Gastroesophageal sphincter (tissue), 4 donors: ENCODE measurements around the gene CKAP2. TPM values are rescaled to one million over a fixed set of nuclear protein-coding genes. Genes with fewer than 3 reads are reported as not detected.
A peak's percentile ranks its signal among the peaks of the same experiment; 100 is the strongest.

Experiments
- ATAC-seq: fragments of 150-250 bp; one replicate; pipeline ENCODE4 v1.9.1; 2016; ENCODE audit warnings: mild to moderate bottlenecking, moderate library complexity
- H3K27ac ChIP-seq, 4 donors: fragments of 200-600 bp; sonication (generic) in 3 of 4; 1 replicate in 3 of 4; 2 replicates in 1 of 4; pipeline ENCODE4 v1.5.1; 2016 to 2019
- H3K27me3 ChIP-seq: fragments of 200-600 bp; sonication (generic); one replicate; pipeline ENCODE4 v1.5.1; 2019
- H3K36me3 ChIP-seq, 2 donors: fragments of 200-600 bp; sonication (generic); one replicate each; pipeline ENCODE4 v1.5.1; 2019; ENCODE audit warnings: control low read depth in 1 of 2
- H3K4me1 ChIP-seq, 3 donors: fragments of 200-600 bp; sonication (generic); 1 replicate in 2 of 3; 2 replicates in 1 of 3; pipeline ENCODE4 v1.5.1; 2016 to 2019; ENCODE audit warnings: control low read depth in 2 of 3
- H3K4me3 ChIP-seq, 2 donors: fragments of 200-600 bp; sonication (generic); one replicate each; pipeline ENCODE4 v1.5.1; 2019; ENCODE audit warnings: mild to moderate bottlenecking in 1 of 2, moderate library complexity in 1 of 2
- H3K9me3 ChIP-seq, 3 donors: fragments of 200-600 bp; sonication (generic); one replicate each; pipeline ENCODE4 v1.5.1; 2017 to 2019; ENCODE audit warnings: control low read depth in 2 of 3
- EP300 ChIP-seq: sonication (generic); formaldehyde crosslinking; IDR thresholded peaks from one replicate; pipeline ENCODE4 v1.6.1; 2017; ENCODE audit warnings: antibody characterized with exemption, mild to moderate bottlenecking
- POLR2A ChIP-seq, 2 donors: fragments of 450-650 bp; IDR thresholded peaks; one replicate each; pipeline ENCODE4 v1.6.1; 2017; ENCODE audit warnings: antibody characterized with exemption in 2 of 2, mild to moderate bottlenecking in 2 of 2, moderate library complexity in 1 of 2
- POLR2AphosphoS5 ChIP-seq: sonication (generic); formaldehyde crosslinking; IDR thresholded peaks from one replicate; pipeline ENCODE4 v1.6.1; 2017; ENCODE audit warnings: antibody characterized with exemption
- WGBS, 2 donors: methylation state at CpG; one replicate each; pipeline ENCODE4 v1.1.5; 2018; ENCODE audit warnings: low coverage in 1 of 2; 5-methylcytosine and 5-hydroxymethylcytosine counted together
- total RNA-seq, 4 donors: library from RNA; depleted of rRNA; stranded (reverse); fragments of >200 nt; gene quantifications; one replicate each; pipeline ENCODE4 v1.1.0, GENCODE V29; 2016
- TF ChIP-seq, protein P1 (sequence below), 4 experiments: fragments of 200-600 bp in 2 of 4; fragments of 450-650 bp in 2 of 4; sonication (generic) in 1 of 4; IDR thresholded peaks; one replicate each; pipeline ENCODE4 v1.5.1; 2017 to 2019; ENCODE audit warnings: antibody characterized with exemption in 4 of 4, mild to moderate bottlenecking in 2 of 4, moderate library complexity in 2 of 4

Gene CKAP2
- total RNA-seq, 4 donors from 2014 or later = 3.9 to 8.0 (median 5.3) TPM

DNA sequence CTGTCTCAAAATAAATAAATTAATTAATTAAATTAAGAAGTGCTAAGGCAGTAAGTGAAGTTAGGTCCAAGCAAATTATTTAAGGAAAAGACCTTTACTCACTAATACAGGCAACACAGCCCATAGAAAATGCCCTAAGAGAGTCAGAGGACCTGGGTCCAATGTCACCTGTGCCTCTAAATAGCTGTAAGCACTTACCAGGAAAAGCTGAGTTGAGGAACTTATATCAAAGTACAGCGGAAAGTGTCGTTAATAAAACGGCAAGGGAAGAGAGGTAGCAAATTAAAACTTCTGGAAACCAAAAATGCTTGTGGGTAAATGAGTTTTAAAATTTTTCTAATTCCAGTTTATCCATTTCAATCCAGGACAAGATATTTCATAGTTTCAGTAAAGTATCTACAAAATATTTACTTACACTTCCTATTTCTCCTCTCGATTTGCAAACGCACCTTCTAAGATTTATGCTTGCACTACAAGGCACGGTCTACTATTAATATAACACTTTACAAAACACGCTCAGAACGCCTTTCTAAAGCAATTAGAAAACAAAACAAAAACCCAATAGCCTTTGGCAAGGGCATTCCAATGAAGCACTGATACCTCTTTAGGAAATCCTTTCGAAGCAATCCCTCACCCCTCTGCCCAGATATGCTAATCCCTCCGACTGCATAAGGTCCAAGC lies 5.8 kb upstream of the CKAP2 start:
- 30 to 51% methylated on average over 7 to 10 of the region's 10 CpGs for WGBS, 2 donors
- TF ChIP-seq, protein P1, sequence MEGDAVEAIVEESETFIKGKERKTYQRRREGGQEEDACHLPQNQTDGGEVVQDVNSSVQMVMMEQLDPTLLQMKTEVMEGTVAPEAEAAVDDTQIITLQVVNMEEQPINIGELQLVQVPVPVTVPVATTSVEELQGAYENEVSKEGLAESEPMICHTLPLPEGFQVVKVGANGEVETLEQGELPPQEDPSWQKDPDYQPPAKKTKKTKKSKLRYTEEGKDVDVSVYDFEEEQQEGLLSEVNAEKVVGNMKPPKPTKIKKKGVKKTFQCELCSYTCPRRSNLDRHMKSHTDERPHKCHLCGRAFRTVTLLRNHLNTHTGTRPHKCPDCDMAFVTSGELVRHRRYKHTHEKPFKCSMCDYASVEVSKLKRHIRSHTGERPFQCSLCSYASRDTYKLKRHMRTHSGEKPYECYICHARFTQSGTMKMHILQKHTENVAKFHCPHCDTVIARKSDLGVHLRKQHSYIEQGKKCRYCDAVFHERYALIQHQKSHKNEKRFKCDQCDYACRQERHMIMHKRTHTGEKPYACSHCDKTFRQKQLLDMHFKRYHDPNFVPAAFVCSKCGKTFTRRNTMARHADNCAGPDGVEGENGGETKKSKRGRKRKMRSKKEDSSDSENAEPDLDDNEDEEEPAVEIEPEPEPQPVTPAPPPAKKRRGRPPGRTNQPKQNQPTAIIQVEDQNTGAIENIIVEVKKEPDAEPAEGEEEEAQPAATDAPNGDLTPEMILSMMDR (IDR thresholded peaks at IDR 0.05) = no peak
- TF ChIP-seq POLR2A (IDR thresholded peaks at IDR 0.05) (no peak), EP300 (no peak), POLR2AphosphoS5 (no peak)
- H3K36me3 ChIP-seq = peaks cover 0 to 12% of the 10 kb centered on the region in 2 donors
- peaks cover 0 to 43% (median 13%) of the 10 kb centered on the region in 3 donors for H3K4me1 ChIP-seq
- no peak for ATAC-seq
- peak overlapping the region; percentile 76 to 94 (median 94) for H3K27ac ChIP-seq
- H3K4me3 ChIP-seq = peak overlapping the region; percentile 78 to 98
- H3K9me3 ChIP-seq = no peaks in the 10 kb centered on the region
- no peaks in the 10 kb centered on the region for H3K27me3 ChIP-seq

DNA sequence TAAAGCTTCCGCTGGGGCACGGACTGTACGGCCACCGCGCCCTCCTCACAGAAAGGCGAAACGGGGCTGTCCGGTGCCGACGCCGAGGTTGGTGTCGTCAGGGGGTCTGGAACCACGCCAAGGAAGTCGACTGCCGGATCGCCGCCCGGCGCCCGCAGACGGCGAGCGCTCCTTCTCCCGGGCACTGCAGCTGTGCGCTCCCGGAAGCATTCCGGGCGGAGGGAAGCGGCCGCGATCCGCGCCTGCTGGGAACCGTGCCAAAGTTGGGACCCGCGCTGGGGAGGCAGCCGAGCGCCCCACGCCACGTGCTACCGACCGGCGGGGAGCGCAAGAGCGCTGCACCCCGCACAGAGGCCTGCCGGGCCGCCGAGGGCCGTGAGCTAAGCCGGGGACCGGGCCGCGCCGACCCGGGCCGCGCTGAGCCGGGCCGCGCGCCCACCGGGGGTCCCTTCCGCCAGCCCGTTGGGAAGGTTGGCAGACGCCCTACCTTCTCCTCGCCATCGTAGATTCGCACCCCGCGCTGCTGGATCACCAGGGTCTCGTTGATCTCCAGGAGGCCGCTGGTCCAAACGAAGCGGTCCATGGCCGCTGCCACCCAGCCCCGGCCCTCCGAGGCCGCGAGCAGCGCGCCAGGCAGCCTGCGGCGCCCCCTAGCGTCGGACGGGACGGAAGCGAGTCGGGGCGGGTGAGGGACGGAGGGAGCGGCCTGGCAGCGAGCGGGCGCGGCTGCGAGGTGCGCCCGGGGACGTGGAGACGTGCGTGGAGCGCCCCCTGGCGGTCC lies 5.1 kb upstream of the CKAP2 start, which contains the start of gene VPS36:
TSS of gene VPS36 (minus strand) at position 623 of the 781 bp plus-strand sequence. CDS start at position 583, 40 bp downstream.
- 0% methylated on average over 2 of the region's 105 CpGs; no CpG with 5 or more reads in 1 of the 2 donors for WGBS, 2 donors
- H3K27ac ChIP-seq = peak within 1 kb of the TSS; percentile 76 to 94 (median 94)
- no peaks in the 10 kb centered on the region for H3K27me3 ChIP-seq
- TF ChIP-seq, protein P1 (IDR thresholded peaks at IDR 0.05) = peak; percentile 99 to 100 (median 99)
- peak; percentile 84 for TF ChIP-seq POLR2AphosphoS5
- TF ChIP-seq EP300 = no peak
- TF ChIP-seq POLR2A (IDR thresholded peaks at IDR 0.05) = peak; percentile 80 to 84
- peaks cover 0 to 47% (median 13%) of the 10 kb centered on the region in 3 donors for H3K4me1 ChIP-seq
- H3K4me3 ChIP-seq = peak within 1 kb of the TSS; percentile 78 to 98
- peak; percentile 93 for ATAC-seq
- H3K9me3 ChIP-seq = no peaks in the 10 kb centered on the region
- H3K36me3 ChIP-seq = peaks cover 0 to 9% of the 10 kb centered on the region in 2 donors

DNA sequence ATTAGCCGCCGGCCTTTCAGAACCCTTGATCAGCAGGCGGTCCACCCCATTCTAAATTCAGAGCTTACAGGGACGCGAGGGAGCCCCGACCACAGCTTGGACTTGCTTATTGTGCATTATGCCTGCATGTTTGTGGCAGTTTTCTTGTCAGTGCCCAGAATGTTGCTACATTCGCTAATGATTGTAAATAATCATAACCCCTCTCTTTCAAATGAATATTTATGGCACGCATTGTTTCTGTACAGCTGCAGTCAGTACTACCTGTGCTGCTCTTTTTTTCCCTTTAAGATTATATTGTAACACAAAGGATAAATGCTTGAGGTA lies 4.5 kb upstream of the CKAP2 start:
- no peaks in the 10 kb centered on the region for H3K27me3 ChIP-seq
- WGBS, 2 donors = 14 to 19% methylated on average over 3 to 5 of the region's 8 CpGs
- H3K36me3 ChIP-seq = peaks cover 0 to 4% of the 10 kb centered on the region in 2 donors
- no peaks in the 10 kb centered on the region for H3K9me3 ChIP-seq
- ATAC-seq = no peak
- H3K4me3 ChIP-seq = peak overlapping the region; percentile 78 to 98
- TF ChIP-seq POLR2A (IDR thresholded peaks at IDR 0.05) = no peak
- TF ChIP-seq POLR2AphosphoS5 = no peak
- no peak for TF ChIP-seq EP300
- TF ChIP-seq, protein P1 (IDR thresholded peaks at IDR 0.05) = no peak
- peak overlapping the region in 3 of 4 donors; percentile 93 to 94 (median 94) for H3K27ac ChIP-seq
- H3K4me1 ChIP-seq = peaks cover 0 to 47% (median 13%) of the 10 kb centered on the region in 3 donors

DNA sequence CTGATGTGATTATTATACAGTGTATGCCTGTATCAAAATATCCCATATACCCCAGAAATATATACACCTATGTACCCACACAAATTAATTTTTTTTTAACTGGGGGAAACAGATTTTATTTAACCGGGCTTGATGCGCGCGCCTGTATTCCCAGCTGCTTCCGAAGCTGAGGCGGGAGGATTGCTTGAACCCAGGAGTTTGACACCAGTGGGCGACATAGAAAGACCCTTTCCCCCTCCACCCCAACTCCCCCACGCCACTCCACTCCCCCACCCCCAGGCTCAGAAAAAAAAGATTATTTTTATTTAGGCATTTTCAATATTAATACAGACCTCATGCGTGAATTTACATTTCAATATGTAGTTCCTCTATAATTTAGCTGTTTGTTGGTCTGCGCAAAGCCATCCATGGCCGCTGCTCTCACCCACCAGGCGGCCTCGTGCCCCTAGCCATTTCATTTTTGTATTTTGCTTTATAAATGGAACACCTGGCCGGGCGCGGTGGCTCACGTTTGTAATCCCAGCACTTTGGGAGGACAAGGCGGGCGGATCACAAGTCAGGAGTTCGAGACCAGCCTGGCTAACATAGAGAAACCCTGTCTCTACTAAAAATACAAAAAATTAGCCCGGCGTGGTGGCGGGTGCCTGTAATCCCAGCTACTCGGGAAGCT lies 4.0 kb upstream of the CKAP2 start:
- Histone ChIP-seq H3K27ac (peak overlapping the region in 1 of 4 donors; percentile 94), H3K9me3 (no peaks in the 10 kb centered on the region), H3K27me3 (no peaks in the 10 kb centered on the region), H3K36me3 (no peaks in the 10 kb centered on the region), H3K4me3 (peak overlapping the region in 1 of 2 donors; percentile 98), H3K4me1 (peaks cover 0 to 51% (median 13%) of the 10 kb centered on the region in 3 donors)
- TF ChIP-seq, protein P1 (IDR thresholded peaks at IDR 0.05) = no peak
- no peak for TF ChIP-seq EP300
- no peak for TF ChIP-seq POLR2A (IDR thresholded peaks at IDR 0.05)
- no peak for TF ChIP-seq POLR2AphosphoS5
- no peak for ATAC-seq
- WGBS, 2 donors = 45 to 81% methylated on average over 7 to 15 of the region's 24 CpGs
